GM23338 (cell line): Measurements from ENCODE around the gene MAOA. TPM values are rescaled to one million over a fixed set of nuclear protein-coding genes. Genes with fewer than 3 reads are reported as not detected.

Experiments
- ATAC-seq: fragments of 200-7000 bp; cut with Tn5 transposase; 3 replicates; pipeline ENCODE4 v1.9.1; 2020
- DNase-seq: peaks from one replicate; pipeline ENCODE4 v3.0.0-alpha.2; 2015; ENCODE audit warnings: low spot score
- H2AFZ ChIP-seq: fragments of 200-600 bp; sonication (generic); 2 replicates; pipeline ENCODE4 v1.8.0; 2016; ENCODE audit warnings: antibody characterized with exemption, mild to moderate bottlenecking, moderate library complexity
- H3F3A ChIP-seq: fragments of 200-600 bp; sonication (generic); replicated peaks from 2 replicates; pipeline ENCODE4 v1.8.0; 2017; ENCODE audit warnings: antibody characterized with exemption, mixed run types, low read depth
- H3K27ac ChIP-seq: fragments of 200-600 bp; sonication (generic); 2 replicates; pipeline ENCODE4 v1.6.1; 2016; ENCODE audit warnings: low read depth
- H3K27me3 ChIP-seq: fragments of 200-600 bp; sonication (generic); 2 replicates; pipeline ENCODE4 v1.8.0; 2016; ENCODE audit warnings: mild to moderate bottlenecking, mixed run types, moderate library complexity; ENCODE audit not compliant: insufficient read depth
- H3K36me3 ChIP-seq: fragments of 200-600 bp; sonication (generic); 2 replicates; pipeline ENCODE4 v1.8.0; 2016; ENCODE audit warnings: mild to moderate bottlenecking; ENCODE audit not compliant: insufficient read depth
- H3K4me1 ChIP-seq: fragments of 200-600 bp; sonication (generic); 2 replicates; pipeline ENCODE4 v1.8.0; 2016; ENCODE audit warnings: mild to moderate bottlenecking, moderate library complexity; ENCODE audit not compliant: insufficient read depth
- H3K4me2 ChIP-seq: fragments of 200-600 bp; sonication (generic); 2 replicates; pipeline ENCODE4 v1.7.1; 2017; ENCODE audit warnings: mixed run types
- H3K4me3 ChIP-seq: fragments of 200-600 bp; sonication (generic); 2 replicates; pipeline ENCODE4 v1.6.1; 2016; ENCODE audit warnings: mixed run types
- H3K79me2 ChIP-seq: fragments of 200-600 bp; sonication (generic); replicated peaks from 2 replicates; pipeline ENCODE4 v1.8.0; 2017; ENCODE audit warnings: mild to moderate bottlenecking; ENCODE audit not compliant: insufficient read depth
- H3K9me2 ChIP-seq: fragments of 200-600 bp; sonication (generic); 2 replicates; pipeline ENCODE4 v1.8.0; 2017; ENCODE audit not compliant: insufficient read depth
- H4K20me1 ChIP-seq: fragments of 200-600 bp; sonication (generic); replicated peaks from 2 replicates; pipeline ENCODE4 v1.8.0; 2017; ENCODE audit warnings: mild to moderate bottlenecking; ENCODE audit not compliant: insufficient read depth
- H3K27ac Mint-ChIP-seq: 2 replicates; pipeline ENCODE4 v1.8.0; 2020; ENCODE audit warnings: inconsistent platforms, mild to moderate bottlenecking, moderate library complexity, mixed read lengths
- H3K27me3 Mint-ChIP-seq: 3 replicates; pipeline ENCODE4 v1.8.0; 2022; ENCODE audit warnings: low read depth, mild to moderate bottlenecking, moderate library complexity, mixed read lengths, inconsistent platforms; ENCODE audit not compliant: insufficient read depth, poor library complexity
- H3K36me3 Mint-ChIP-seq: 3 replicates; pipeline ENCODE4 v1.8.0; 2021; ENCODE audit warnings: low read depth, mild to moderate bottlenecking, inconsistent platforms, moderate library complexity, mixed read lengths
- H3K4me1 Mint-ChIP-seq: 3 replicates; pipeline ENCODE4 v1.8.0; 2020; ENCODE audit warnings: mild to moderate bottlenecking, inconsistent platforms, mixed read lengths
- H3K4me3 Mint-ChIP-seq: 3 replicates; pipeline ENCODE4 v1.8.0; 2021; ENCODE audit warnings: moderate library complexity, mild to moderate bottlenecking, inconsistent platforms, mixed read lengths
- H3K9me3 Mint-ChIP-seq: 3 replicates; pipeline ENCODE4 v1.8.0; 2020; ENCODE audit warnings: moderate library complexity, mild to moderate bottlenecking, inconsistent platforms, mixed read lengths
- CREB1 ChIP-seq: fragments of 250-450 bp; sonication (Bioruptor Pico); IDR thresholded peaks from 2 replicates; pipeline ENCODE4 v1.5.0; 2020; ENCODE audit warnings: low read depth, mild to moderate bottlenecking, moderate library complexity
- CTCF ChIP-seq, 2 experiments: fragments of 200-600 bp in 1 of 2; sonication (generic) in 1 of 2; conservative IDR thresholded peaks; 2 replicates each; pipeline versions ENCODE4 v1.5.1 to v1.6.1; 2016 to 2017; ENCODE audit warnings: antibody characterized with exemption in 2 of 2, low read depth in 2 of 2, mild to moderate bottlenecking in 2 of 2, moderate library complexity in 1 of 2
- ETS1 ChIP-seq: IDR thresholded peaks from 2 replicates; pipeline ENCODE4 v1.6.1; 2016; ENCODE audit warnings: antibody characterized with exemption
- EZH2 ChIP-seq: fragments of 200-600 bp; sonication (generic); IDR thresholded peaks from one replicate; pipeline ENCODE4 v1.8.0; 2017; ENCODE audit warnings: antibody characterized with exemption, mild to moderate bottlenecking, low read depth; ENCODE audit not compliant: unreplicated experiment
- EZH2phosphoT487 ChIP-seq: fragments of 200-600 bp; sonication (generic); IDR thresholded peaks from one replicate; pipeline ENCODE4 v1.8.1; 2018; ENCODE audit warnings: antibody characterized with exemption; ENCODE audit not compliant: unreplicated experiment
- JUNB ChIP-seq: IDR thresholded peaks from one replicate; pipeline ENCODE4 v1.6.1; 2016; ENCODE audit warnings: antibody characterized with exemption; ENCODE audit not compliant: unreplicated experiment
- NANOG ChIP-seq: IDR thresholded peaks from 2 replicates; pipeline ENCODE4 v1.6.1; 2016; ENCODE audit warnings: antibody characterized with exemption, borderline replicate concordance
- POLR2AphosphoS5 ChIP-seq: IDR thresholded peaks from 2 replicates; pipeline ENCODE4 v1.6.1; 2016; ENCODE audit warnings: antibody characterized with exemption, low read depth
- STAT1 ChIP-seq: IDR thresholded peaks from one replicate; pipeline ENCODE4 v1.6.1; 2016; ENCODE audit warnings: antibody characterized with exemption; ENCODE audit not compliant: unreplicated experiment
- ZNF114 ChIP-seq: fragments of 250-450 bp; sonication (Bioruptor Pico); IDR thresholded peaks from 2 replicates; pipeline ENCODE4 v1.5.0; 2020; ENCODE audit warnings: mild to moderate bottlenecking, moderate library complexity
- ZNF462 ChIP-seq: fragments of 250-450 bp; sonication (Bioruptor Pico); IDR thresholded peaks from 2 replicates; pipeline ENCODE4 v1.5.0; 2020; ENCODE audit warnings: mild to moderate bottlenecking, moderate library complexity
- polyA plus RNA-seq: library from polyadenylated mRNA; unstranded; fragments of >200 nt; fragmentation: Nextera tagmentation; extraction: Ambion mirVana; gene quantifications from 2 replicates; pipeline ENCODE4 v1.2.1, GENCODE V29; 2016
- total RNA-seq: library from RNA; depleted of rRNA; stranded (reverse); fragments of >200 nt; shearing (Covaris generic); gene quantifications from 2 replicates; pipeline ENCODE4 v1.2.3, GENCODE V29; 2014
- TF ChIP-seq, protein P1 (sequence below): IDR thresholded peaks from one replicate; pipeline ENCODE4 v1.6.1; 2018; ENCODE audit warnings: antibody characterized with exemption; ENCODE audit not compliant: unreplicated experiment

MAOA gene
- total and polyA plus RNA-seq, 2 experiments from 2014 or later, result 3.2 to 5.2 TPM

GRCh38 chrX:43735957-43736356 is 79.9 kb downstream of the MAOA start (continued):
- no peak for TF ChIP-seq ZNF462 (CRISPR knock-in tag)

- no peaks in the 10 kb centered on the region for H3K4me1 Mint-ChIP-seq
- Histone ChIP-seq H3K4me2 (no peak overlapping the region), H3K9me2 (no peaks in the 10 kb centered on the region), H3K27ac (no peak overlapping the region), H4K20me1 (no peaks in the 10 kb centered on the region), H3K79me2 (no peaks in the 10 kb centered on the region), H3F3A (no peaks in the 10 kb centered on the region), H3K4me3 (no peak overlapping the region), H2AFZ (no peak overlapping the region), H3K36me3 (no peaks in the 10 kb centered on the region), H3K27me3 (no peaks in the 10 kb centered on the region), H3K4me1 (no peaks in the 10 kb centered on the region)
- no peaks in the 10 kb centered on the region for H3K9me3 Mint-ChIP-seq
- ATAC-seq, result no peak
- peaks cover 3% of the 10 kb centered on the region; the same call in 1 of the 3 replicates for H3K36me3 Mint-ChIP-seq
- DNase-seq, result no peak
- H3K4me3 Mint-ChIP-seq, result no peak overlapping the region
- H3K27ac Mint-ChIP-seq, result no peak overlapping the region
- no peaks in the 10 kb centered on the region for H3K27me3 Mint-ChIP-seq
- TF ChIP-seq CTCF (conservative IDR thresholded peaks at IDR 0.05; ENCODE audit: low read depth in 2 of 2), result no peak
- no peak for TF ChIP-seq POLR2AphosphoS5
- no peak for TF ChIP-seq JUNB
- no peak for TF ChIP-seq ZNF114 (CRISPR knock-in tag)
- TF ChIP-seq EZH2, result no peak
- TF ChIP-seq STAT1, result no peak
- TF ChIP-seq, protein P1, sequence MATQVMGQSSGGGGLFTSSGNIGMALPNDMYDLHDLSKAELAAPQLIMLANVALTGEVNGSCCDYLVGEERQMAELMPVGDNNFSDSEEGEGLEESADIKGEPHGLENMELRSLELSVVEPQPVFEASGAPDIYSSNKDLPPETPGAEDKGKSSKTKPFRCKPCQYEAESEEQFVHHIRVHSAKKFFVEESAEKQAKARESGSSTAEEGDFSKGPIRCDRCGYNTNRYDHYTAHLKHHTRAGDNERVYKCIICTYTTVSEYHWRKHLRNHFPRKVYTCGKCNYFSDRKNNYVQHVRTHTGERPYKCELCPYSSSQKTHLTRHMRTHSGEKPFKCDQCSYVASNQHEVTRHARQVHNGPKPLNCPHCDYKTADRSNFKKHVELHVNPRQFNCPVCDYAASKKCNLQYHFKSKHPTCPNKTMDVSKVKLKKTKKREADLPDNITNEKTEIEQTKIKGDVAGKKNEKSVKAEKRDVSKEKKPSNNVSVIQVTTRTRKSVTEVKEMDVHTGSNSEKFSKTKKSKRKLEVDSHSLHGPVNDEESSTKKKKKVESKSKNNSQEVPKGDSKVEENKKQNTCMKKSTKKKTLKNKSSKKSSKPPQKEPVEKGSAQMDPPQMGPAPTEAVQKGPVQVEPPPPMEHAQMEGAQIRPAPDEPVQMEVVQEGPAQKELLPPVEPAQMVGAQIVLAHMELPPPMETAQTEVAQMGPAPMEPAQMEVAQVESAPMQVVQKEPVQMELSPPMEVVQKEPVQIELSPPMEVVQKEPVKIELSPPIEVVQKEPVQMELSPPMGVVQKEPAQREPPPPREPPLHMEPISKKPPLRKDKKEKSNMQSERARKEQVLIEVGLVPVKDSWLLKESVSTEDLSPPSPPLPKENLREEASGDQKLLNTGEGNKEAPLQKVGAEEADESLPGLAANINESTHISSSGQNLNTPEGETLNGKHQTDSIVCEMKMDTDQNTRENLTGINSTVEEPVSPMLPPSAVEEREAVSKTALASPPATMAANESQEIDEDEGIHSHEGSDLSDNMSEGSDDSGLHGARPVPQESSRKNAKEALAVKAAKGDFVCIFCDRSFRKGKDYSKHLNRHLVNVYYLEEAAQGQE, result no peak
- TF ChIP-seq NANOG, result no peak
- TF ChIP-seq ETS1, result no peak
- no peak for TF ChIP-seq EZH2phosphoT487
- no peak for TF ChIP-seq CREB1 (CRISPR knock-in tag)
Observed at GRCh38 chrX:43741843-43742573, 85.9 kb downstream of the MAOA start.
